SU-DHL-6 (cell line): ENCODE data around the gene ZBTB8OS.

Experiments
- H2AFZ ChIP-seq: fragments of 200-600 bp; sonication (generic); 2 replicates; pipeline ENCODE4 v1.6.1; 2014; ENCODE audit warnings: low read depth, mild to moderate bottlenecking, moderate library complexity, mixed read lengths, antibody characterized with exemption, low read length; ENCODE audit not compliant: severe bottlenecking
- H3F3A ChIP-seq: fragments of 200-600 bp; shearing (Covaris generic); 2 replicates; pipeline ENCODE4 v1.6.0; 2016; ENCODE audit warnings: antibody characterized with exemption, mild to moderate bottlenecking; ENCODE audit not compliant: insufficient read depth
- H3K27ac ChIP-seq: fragments of 200-600 bp; sonication (generic); 2 replicates; pipeline ENCODE4 v1.5.1; 2016; ENCODE audit warnings: low read depth, mild to moderate bottlenecking, low read length, moderate library complexity, mixed read lengths
- H3K27me3 ChIP-seq: fragments of 200-600 bp; sonication (generic), shearing (Covaris generic); 2 replicates; pipeline ENCODE4 v1.6.0; 2014; ENCODE audit warnings: mild to moderate bottlenecking, low read length
- H3K36me3 ChIP-seq: fragments of 200-600 bp; sonication (generic); 2 replicates; pipeline ENCODE4 v1.6.1; 2014; ENCODE audit warnings: mild to moderate bottlenecking, low read length, mixed read lengths
- H3K4me2 ChIP-seq: fragments of 300-600, 200-600 bp; shearing (Covaris generic), sonication (generic); 2 replicates; pipeline ENCODE4 v1.6.0; 2014; ENCODE audit warnings: low read length, low read depth, mild to moderate bottlenecking; ENCODE audit not compliant: poor library complexity, severe bottlenecking
- H3K4me3 ChIP-seq: fragments of 200-600 bp; sonication (generic); 2 replicates; pipeline ENCODE4 v1.5.1; 2014; ENCODE audit warnings: antibody characterized with exemption, low read length, mild to moderate bottlenecking, mixed read lengths; ENCODE audit not compliant: insufficient read depth, poor library complexity, severe bottlenecking
- H3K79me2 ChIP-seq: fragments of 200-600 bp; sonication (generic); 2 replicates; pipeline ENCODE4 v1.6.1; 2014; ENCODE audit warnings: mild to moderate bottlenecking, low read length, moderate library complexity; ENCODE audit not compliant: insufficient read depth
- H3K9ac ChIP-seq: fragments of 200-600 bp; sonication (generic); 2 replicates; pipeline ENCODE4 v1.7.0; 2014; ENCODE audit warnings: mild to moderate bottlenecking, low read length
- H3K9me2 ChIP-seq: fragments of 200-600 bp; sonication (generic); replicated peaks from 2 replicates; pipeline ENCODE4 v1.6.1; 2014; ENCODE audit warnings: low read length; ENCODE audit not compliant: insufficient read depth
- H3K9me3 ChIP-seq: fragments of 200-600 bp; sonication (generic); 2 replicates; pipeline ENCODE4 v1.6.1; 2014; ENCODE audit warnings: low read length, mixed read lengths; ENCODE audit not compliant: insufficient read depth
- H4K20me1 ChIP-seq: fragments of 200-600 bp; sonication (generic); 2 replicates; pipeline ENCODE4 v1.6.1; 2014; ENCODE audit warnings: low read depth, mild to moderate bottlenecking, antibody characterized with exemption, low read length, moderate library complexity, mixed read lengths
- CTCF ChIP-seq: fragments of 200-600 bp; sonication (generic); IDR thresholded peaks from one replicate; pipeline ENCODE4 v1.5.1; 2017; ENCODE audit warnings: antibody characterized with exemption, mild to moderate bottlenecking, low read length, moderate library complexity; ENCODE audit not compliant: insufficient read depth, poor library complexity, severe bottlenecking
- EZH2phosphoT487 ChIP-seq: fragments of 200-600 bp; sonication (generic), shearing (Covaris generic); conservative IDR thresholded peaks from 2 replicates; pipeline ENCODE4 v1.6.1; 2018; ENCODE audit warnings: mild to moderate bottlenecking, antibody characterized with exemption, low read length, moderate library complexity, mixed read lengths

ZBTB8OS gene

DNA sequence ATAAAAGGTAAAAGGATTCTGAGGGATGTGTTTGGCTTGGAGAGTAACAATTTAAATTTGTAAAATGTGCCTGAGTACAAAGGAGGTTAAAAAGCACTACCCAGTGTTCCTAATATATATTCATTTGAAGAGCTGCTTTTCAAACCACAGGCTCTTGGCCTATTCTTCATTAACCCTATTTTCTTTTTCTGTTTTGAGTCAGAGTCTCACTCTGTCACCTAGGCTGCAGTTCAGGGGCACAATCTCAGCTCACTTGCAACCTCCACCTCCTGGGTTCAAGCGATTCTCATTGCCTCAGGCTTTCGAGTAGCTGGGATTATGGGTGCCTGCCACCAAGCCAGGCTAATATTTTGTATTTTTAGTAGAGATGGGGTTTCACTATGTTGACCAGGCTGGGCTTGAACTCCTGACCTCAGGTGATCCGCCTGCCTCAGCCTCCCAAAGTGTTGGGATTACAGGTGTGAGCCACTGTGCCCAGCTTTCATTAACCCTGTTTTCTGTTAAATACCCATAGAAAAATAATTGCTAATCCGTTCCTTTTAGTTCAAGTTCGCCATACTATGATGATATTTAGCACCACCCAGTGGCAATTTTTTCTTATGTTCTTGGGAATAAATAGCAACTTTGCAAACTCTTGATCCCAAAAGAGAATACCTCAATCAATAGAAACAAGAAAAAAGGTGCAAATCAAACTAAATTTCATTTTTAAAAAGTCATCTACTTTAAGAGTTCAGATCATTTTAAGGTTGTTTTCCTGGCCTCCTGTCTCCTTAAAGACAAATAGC, 30.5 kb downstream of the ZBTB8OS start:
- peaks cover 17% of the 10 kb centered on the region; the same call in 1 of the 2 replicates for H3K36me3 ChIP-seq
- H3F3A ChIP-seq: peaks cover 5% of the 10 kb centered on the region; the same call in 1 of the 2 replicates
- no peak overlapping the region for H3K4me2 ChIP-seq
- no peaks in the 10 kb centered on the region for H3K27me3 ChIP-seq
- no peak overlapping the region for H2AFZ ChIP-seq
- no peak for TF ChIP-seq CTCF
- no peak for TF ChIP-seq EZH2phosphoT487
- H4K20me1 ChIP-seq: no peaks in the 10 kb centered on the region
- no peaks in the 10 kb centered on the region for H3K79me2 ChIP-seq
- H3K9me3 ChIP-seq: no peaks in the 10 kb centered on the region
- no peak overlapping the region for H3K9ac ChIP-seq
- no peak overlapping the region for H3K4me3 ChIP-seq
- H3K27ac ChIP-seq: no peak overlapping the region
- no peaks in the 10 kb centered on the region for H3K9me2 ChIP-seq

- Histone ChIP-seq H3K27ac (no peak overlapping the region), H3K9me3 (no peaks in the 10 kb centered on the region), H3K4me3 (no peak overlapping the region), H3K9me2 (no peaks in the 10 kb centered on the region), H3K36me3 (peaks cover 12% of the 10 kb centered on the region; the same call in 1 of the 2 replicates), H3F3A (peaks cover 5% of the 10 kb centered on the region; the same call in 1 of the 2 replicates), H3K4me2 (no peak overlapping the region), H3K27me3 (no peaks in the 10 kb centered on the region), H3K79me2 (no peaks in the 10 kb centered on the region), H3K9ac (no peak overlapping the region), H2AFZ (no peak overlapping the region), H4K20me1 (no peaks in the 10 kb centered on the region)
- TF ChIP-seq EZH2phosphoT487: no peak
- no peak for TF ChIP-seq CTCF
Observed at GRCh38 chr1:32618673-32619221, 31.6 kb downstream of the ZBTB8OS start.

- Histone ChIP-seq H3K27ac (no peak overlapping the region), H3F3A (no peaks in the 10 kb centered on the region), H3K4me2 (no peak overlapping the region), H3K79me2 (no peaks in the 10 kb centered on the region), H3K4me3 (no peak overlapping the region), H3K9me2 (no peaks in the 10 kb centered on the region), H4K20me1 (no peaks in the 10 kb centered on the region), H3K9me3 (no peaks in the 10 kb centered on the region), H3K27me3 (no peaks in the 10 kb centered on the region), H3K9ac (no peak overlapping the region), H2AFZ (no peak overlapping the region), H3K36me3 (no peaks in the 10 kb centered on the region)
- no peak for TF ChIP-seq CTCF
- TF ChIP-seq EZH2phosphoT487: no peak
Observed at GRCh38 chr1:32613472-32613871, 36.9 kb downstream of the ZBTB8OS start.
